Inflammatory macrophage (primary cell): Measurements from ENCODE around the gene STK11IP.
A peak's percentile ranks its signal among the peaks of the same experiment; 100 is the strongest.

ENCODE experiments used
- DNase-seq, 2 donors: peaks; one replicate each; pipeline ENCODE4 v3.0.0-alpha.2; 2020 to 2022
- total RNA-seq, 18 experiments: gene quantifications; one replicate each; lab custom pipeline; 2026; ENCODE audit warnings: mixed read lengths in 6 of 18, inconsistent platforms in 2 of 18; lab: John Stamatoyannopoulos, UW

Gene STK11IP
- total RNA-seq: 13.2 to 53.4 (median 30.5) reads per million in 18 experiments

DNA sequence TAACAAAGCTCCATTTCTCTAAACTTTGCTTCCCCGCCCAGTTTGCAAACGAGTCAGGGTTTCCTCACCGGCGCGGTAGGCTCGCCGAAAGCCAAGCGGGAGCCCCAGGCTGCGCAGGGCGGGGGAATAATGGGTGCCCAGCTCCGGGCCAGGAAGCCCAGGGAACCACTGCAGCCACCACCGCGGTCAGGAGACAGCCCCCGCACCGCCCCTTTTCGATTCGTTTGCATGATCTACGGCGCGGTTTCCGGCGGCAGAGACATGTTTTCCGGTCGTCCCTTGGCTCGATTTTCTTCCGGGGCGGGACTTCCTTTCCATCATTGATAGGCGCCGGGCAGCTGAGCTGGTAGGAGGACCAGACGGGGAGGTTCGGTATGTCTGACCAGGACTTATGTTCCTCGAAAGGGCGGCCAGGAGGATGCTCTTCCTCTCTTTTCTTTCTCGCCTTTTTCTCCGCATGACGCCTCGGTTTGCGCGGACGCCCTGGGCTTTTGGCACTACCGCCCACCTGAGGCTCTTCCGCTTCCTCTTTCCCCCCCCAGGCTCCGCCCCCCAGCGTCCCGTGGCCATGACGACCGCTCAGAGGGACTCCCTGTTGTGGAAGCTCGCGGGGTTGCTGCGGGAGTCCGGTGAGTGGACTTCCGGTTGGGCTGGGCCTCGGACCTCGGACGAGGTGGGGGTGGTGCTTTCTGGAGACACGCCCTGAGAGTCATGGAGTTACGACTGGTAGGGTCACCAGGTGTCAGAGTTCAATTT is at the start of gene STK11IP:
STK11IP (plus strand) TSS at position 306 of the 756 bp plus-strand sequence; CDS start at position 569, 263 bp downstream.
- peak; percentile 98 for DNase-seq

DNA sequence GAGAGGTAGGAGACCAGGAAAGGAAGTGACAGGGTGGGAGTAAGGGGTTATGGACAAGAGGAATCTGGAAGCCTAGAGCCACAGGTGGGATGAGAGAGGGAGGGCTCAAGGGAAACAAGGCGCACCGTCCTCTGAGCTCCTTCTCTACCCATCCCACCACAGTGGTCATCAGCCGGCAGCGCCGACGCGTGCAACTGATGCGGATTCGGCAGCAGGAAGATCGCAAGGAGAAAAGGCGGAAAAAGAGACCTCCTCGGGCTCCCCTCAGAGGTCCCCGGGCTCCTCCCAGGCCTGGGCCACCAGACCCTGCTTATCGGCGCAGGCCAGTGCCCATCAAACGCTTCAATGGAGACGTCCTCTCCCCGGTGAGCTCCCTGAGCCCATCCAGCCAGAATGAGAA is 48.7 kb upstream of the STK11IP start:
- DNase-seq: no peak

- no peak for DNase-seq
These were observed 48.0 kb upstream of the STK11IP start for GRCh38 chr2:219549619-219550018.

GRCh38 chr2:219551441-219552381 is 45.9 kb upstream of the STK11IP start:
- DNase-seq: no peak

GRCh38 chr2:219552382-219553167 is 45.1 kb upstream of the STK11IP start:
- DNase-seq: peak; percentile 57 to 72

GRCh38 chr2:219553168-219553417 is 44.6 kb upstream of the STK11IP start:
- no peak for DNase-seq

GRCh38 chr2:219553463-219553963 is 44.1 kb upstream of the STK11IP start:
- no peak for DNase-seq

DNA sequence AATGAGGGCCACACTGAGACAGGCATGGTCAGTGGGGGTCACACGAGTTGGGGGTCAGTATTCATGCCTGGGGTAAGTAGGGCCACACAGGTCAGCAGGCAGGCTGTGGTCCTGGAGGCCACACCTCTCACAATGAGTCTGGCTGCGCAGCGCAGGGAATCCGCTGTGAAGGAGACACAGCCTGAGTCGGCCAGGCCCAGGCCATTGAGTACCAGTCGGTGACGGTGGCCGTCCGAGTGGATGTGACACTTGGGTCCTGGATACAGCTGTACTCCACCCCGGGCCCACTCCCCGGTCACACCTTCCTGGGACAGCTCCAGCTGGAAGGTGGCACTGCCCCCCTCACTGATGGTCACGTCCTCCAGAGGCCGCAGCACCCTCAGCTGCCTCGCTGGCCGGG is 43.3 kb upstream of the STK11IP start:
- no peak for DNase-seq

DNA sequence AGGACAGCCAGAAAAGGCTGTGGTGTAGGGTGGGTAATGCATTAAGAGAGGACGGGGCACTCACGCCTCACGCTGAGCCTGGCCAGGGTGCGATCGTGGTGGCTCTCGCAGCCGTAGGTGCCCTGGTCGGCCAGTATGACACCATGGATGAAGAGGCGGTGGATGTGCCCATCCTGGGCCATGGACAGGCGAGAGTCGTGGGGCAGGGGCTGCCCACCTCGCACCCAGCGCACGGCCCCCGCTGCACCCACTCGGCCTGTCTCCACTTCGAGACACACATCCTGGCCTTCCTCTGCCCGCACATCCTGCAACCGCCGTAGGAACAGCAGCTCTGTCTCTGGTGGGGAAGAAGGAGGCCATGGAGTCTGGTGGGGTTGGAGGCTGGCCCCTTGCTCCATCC is 41.7 kb upstream of the STK11IP start:
- DNase-seq: no peak

- DNase-seq: no peak
These were observed 41.2 kb upstream of the STK11IP start for GRCh38 chr2:219556413-219556812.

- DNase-seq: no peak
These were observed 40.3 kb upstream of the STK11IP start for GRCh38 chr2:219557320-219557719.

- DNase-seq: no peak
These were observed 39.6 kb upstream of the STK11IP start for GRCh38 chr2:219557791-219558785.

GRCh38 chr2:219559156-219559915 is 38.3 kb upstream of the STK11IP start:
- DNase-seq: no peak

GRCh38 chr2:219560037-219560892 is 37.4 kb upstream of the STK11IP start:
- DNase-seq: peak in 1 of 2 donors; percentile 24

DNA sequence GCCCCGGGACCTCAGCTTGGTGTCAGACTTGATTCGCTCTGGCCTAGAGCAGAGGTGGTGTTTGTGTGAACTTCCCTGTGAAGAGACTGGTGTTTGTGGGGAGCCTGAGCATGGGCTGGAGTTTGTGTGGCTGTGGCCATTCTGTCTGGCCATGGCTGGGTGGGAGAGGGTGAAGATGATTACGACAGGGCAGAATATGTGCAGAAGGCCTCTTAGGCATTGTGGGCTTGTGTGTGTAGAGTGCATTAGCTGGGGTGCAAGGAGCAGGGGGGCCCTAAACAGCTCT is 36.8 kb upstream of the STK11IP start:
- no peak for DNase-seq

DNA sequence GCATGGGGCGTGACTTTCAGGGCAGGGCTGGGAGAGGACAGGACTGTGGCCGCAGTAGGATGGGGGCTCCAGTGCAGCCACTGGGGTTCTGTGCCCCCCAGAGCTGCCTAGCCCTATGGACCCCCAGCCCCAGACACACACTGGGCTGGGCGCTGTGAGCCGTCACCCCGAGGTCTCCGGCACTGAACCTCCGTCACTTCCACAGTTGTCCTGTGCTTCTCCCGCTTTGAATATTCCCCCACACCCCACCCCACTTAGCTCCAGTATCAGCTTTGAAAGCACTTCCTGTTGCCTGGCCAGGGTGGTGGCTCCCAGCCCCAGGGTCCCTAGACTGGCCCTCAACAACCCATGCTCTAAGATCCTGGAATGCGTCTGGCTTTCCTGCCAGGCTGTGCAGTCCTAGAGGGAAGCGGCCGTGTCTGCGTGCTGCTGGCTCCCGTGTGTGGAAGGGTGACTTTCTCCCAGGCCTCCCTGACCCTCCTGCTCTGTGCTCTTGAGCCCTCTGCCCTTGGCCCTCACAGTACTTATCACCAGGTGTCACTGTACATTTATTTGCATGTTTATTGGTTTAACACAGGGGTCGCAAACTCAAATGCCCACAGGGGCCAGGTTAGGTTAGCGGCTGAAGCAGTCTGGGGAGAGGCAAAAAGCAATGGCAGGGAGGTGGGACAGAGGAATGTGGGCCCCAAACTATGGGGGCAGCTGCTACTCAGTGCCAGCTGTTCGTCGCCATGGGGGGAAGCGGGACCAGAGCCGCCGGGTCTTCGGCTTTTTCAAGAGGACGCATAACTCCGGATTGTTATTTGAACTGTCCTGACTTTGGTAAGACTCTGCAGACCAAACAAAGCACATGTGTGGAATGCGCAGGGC is 36.2 kb upstream of the STK11IP start:
- no peak for DNase-seq

DNA sequence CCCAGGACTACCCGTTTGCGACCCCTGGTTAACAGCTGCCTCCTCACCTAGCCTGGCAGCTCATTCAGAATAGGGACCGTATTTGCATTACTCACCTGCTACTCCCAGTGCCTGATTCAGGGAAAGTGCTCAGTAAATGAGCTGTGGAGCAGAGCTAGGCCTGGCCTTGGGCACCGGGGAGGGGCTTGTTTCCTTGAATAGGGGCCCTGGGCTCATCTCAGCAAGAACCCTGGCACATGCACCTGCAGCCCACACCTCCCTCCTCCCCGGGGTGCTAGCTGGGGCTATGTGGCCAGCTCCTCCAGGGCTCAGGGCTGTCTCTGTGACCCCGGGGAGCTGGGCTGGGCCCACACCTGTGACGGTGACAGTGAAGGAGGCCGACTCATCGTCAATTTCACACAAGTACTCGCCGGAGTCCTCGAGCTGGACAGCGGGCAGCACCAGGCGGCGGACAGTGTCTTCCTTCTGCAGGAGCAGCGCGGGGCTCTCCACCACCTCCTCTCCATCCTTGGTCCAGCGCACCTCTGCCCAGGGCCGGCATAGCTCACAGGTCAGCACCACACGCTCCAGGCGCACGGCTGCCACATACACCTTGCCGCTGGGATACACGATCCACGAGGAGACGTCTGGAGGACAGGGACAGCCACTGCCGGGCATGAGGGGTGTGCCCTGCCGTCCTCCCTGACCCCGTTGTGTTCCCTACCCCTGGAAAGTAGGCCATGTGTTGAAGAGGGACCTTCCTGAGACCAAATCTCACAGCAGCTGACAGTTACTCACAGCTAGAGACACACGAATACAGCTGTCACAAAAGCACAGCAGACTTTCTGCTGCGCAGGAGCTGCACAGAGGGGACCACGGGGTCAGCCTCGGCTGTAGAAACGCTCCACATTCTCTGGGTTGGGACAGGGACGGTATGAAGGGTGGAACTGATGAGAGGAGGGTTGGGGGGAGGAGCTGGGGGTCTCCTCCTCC is 35.3 kb upstream of the STK11IP start:
- no peak for DNase-seq
